Measurements from ENCODE around the gene ZAR1.

ZAR1 gene

DNA sequence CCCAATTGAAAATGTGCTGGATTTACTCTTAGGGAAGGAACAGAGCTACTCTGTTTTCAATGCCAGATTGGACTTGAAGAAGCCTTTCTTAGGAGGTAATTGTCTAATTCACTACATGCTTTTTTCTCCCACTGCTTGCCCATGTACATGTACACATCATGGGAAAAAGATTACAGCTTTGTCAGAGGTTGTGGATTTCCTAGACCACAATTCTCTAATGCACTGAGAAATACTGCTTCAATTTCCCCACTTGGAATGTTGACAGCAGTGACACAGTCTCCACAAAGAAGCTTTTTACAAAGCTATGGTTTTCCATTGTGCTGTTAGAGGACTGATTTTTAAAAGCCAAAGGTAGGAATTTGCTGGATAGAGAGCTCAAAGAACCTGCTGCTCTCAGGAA lies 19.5 kb downstream of the ZAR1 start:
- Histone ChIP-seq H3K27me3 (ENCODE audit: control insufficient read depth, insufficient read depth, low read length) (no peaks in the 10 kb centered on the region), H3K27ac (ENCODE audit: low read depth, low read length) (no peak overlapping the region), H3K4me3 (ENCODE audit: low read depth, low read length) (no peak overlapping the region), H3K9ac (ENCODE audit: low read depth, low read length) (no peak overlapping the region), H3K4me1 (ENCODE audit: control insufficient read depth, insufficient read depth, low read length) (peaks cover under 1% of the 10 kb centered on the region; the same call in 1 of the 2 replicates), H3K36me3 (ENCODE audit: control insufficient read depth, insufficient read depth, low read length) (peaks cover 89% of the 10 kb centered on the region), H3K9me3 (ENCODE audit: control insufficient read depth, insufficient read depth, low read length) (no peaks in the 10 kb centered on the region)

DNA sequence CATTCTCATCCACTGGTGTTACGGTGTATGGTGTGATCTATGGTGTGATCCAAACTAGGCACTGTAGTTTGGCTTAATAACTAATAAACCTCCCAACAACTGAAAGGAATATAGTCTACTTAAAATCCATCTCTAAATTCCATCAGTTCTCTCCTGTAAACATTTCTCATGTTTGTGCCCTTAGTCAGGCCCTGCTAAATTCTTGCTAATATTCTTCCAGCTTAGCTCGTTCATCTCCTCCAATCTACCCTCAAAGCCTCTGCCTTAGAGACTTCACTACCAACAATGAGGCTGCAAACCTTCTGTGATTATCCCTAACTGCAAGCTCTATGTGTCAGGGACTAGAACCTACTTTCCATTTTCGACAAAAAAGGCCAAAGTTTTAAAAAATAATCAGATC lies 28.1 kb downstream of the ZAR1 start:
- Histone ChIP-seq H3K9me3 (ENCODE audit: control insufficient read depth, insufficient read depth, low read length) (no peaks in the 10 kb centered on the region), H3K4me1 (ENCODE audit: control insufficient read depth, insufficient read depth, low read length) (no peaks in the 10 kb centered on the region), H3K4me3 (ENCODE audit: low read depth, low read length) (no peak overlapping the region), H3K36me3 (ENCODE audit: control insufficient read depth, insufficient read depth, low read length) (peaks cover 78% of the 10 kb centered on the region), H3K27ac (ENCODE audit: low read depth, low read length) (no peak overlapping the region), H3K27me3 (ENCODE audit: control insufficient read depth, insufficient read depth, low read length) (no peaks in the 10 kb centered on the region), H3K9ac (ENCODE audit: low read depth, low read length) (no peak overlapping the region)

DNA sequence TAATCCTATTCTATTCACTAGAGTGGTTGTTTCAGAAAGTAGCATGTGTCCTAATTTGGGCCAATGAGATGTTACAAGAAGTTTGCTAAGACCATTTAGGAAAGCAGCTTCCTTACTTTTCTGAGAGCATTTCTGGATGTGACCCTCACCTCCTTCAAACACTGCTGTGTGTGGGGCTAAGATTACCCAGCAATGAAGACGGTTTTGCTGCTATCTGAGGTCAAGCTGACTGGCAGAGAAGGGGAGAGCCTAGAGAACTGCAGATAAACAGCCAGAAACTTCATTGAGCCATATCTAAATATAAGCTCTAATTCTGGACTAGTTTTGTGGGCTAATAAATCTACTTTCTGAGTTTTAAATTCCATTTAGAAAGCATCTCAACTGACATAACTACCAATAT lies 36.4 kb downstream of the ZAR1 start:
- Histone ChIP-seq H3K4me1 (ENCODE audit: control insufficient read depth, insufficient read depth, low read length) (no peaks in the 10 kb centered on the region), H3K27ac (ENCODE audit: low read depth, low read length) (no peak overlapping the region), H3K9me3 (ENCODE audit: control insufficient read depth, insufficient read depth, low read length) (no peaks in the 10 kb centered on the region), H3K27me3 (ENCODE audit: control insufficient read depth, insufficient read depth, low read length) (no peaks in the 10 kb centered on the region), H3K36me3 (ENCODE audit: control insufficient read depth, insufficient read depth, low read length) (peaks cover 85% of the 10 kb centered on the region), H3K4me3 (ENCODE audit: low read depth, low read length) (no peak overlapping the region), H3K9ac (ENCODE audit: low read depth, low read length) (no peak overlapping the region)

DNA sequence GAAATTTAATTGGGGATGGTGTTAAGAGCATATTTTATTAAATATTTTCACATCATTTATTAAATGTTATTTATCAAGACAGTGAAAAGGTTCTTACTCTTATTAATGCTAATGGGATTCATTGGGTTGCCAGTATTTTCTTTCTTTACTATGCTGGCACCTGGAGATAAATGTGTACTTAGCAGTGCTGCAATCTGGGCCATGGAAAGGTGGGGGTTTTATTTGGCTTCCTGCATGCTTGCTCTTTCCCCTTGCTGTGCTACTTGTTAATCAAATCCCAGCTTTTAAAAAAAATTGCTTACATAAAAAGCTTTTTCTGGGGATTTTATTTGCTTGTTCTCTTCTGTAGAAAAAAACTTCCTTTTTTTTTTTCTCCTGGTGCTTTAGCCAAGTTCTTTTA lies 48.3 kb downstream of the ZAR1 start:
- H3K36me3 ChIP-seq (ENCODE audit: control insufficient read depth, insufficient read depth, low read length): peaks cover 67% of the 10 kb centered on the region
- H3K4me1 ChIP-seq (ENCODE audit: control insufficient read depth, insufficient read depth, low read length): peaks cover 5% of the 10 kb centered on the region; the same call in 1 of the 2 replicates
- H3K27me3 ChIP-seq (ENCODE audit: control insufficient read depth, insufficient read depth, low read length): no peaks in the 10 kb centered on the region
- no peak overlapping the region for H3K9ac ChIP-seq (ENCODE audit: low read depth, low read length)
- no peak overlapping the region for H3K4me3 ChIP-seq (ENCODE audit: low read depth, low read length)
- H3K27ac ChIP-seq (ENCODE audit: low read depth, low read length): no peak overlapping the region
- no peaks in the 10 kb centered on the region for H3K9me3 ChIP-seq (ENCODE audit: control insufficient read depth, insufficient read depth, low read length)

DNA sequence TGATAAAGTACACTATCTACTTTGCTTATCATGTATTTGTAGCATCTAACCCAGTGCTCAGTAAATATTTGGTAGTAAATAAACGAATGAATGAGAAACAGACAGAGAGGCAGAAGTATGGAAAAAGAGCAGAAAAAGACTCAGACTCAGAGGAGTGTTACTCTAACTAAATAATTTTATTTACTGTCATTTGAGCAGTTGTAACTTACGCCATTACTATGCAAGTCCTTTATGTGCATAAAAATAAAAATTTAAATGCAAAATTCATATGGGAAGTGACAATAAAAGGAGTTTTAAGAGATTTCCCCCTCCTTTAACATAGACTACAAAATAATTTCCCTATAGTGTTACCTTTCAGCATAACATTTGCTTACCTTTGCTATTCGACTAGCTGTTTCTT lies 49.5 kb downstream of the ZAR1 start:
- Histone ChIP-seq H3K27ac (ENCODE audit: low read depth, low read length) (peak overlapping the region; percentile 0), H3K9me3 (ENCODE audit: control insufficient read depth, insufficient read depth, low read length) (no peaks in the 10 kb centered on the region), H3K4me1 (ENCODE audit: control insufficient read depth, insufficient read depth, low read length) (peaks cover 5% of the 10 kb centered on the region; the same call in 1 of the 2 replicates), H3K27me3 (ENCODE audit: control insufficient read depth, insufficient read depth, low read length) (no peaks in the 10 kb centered on the region), H3K4me3 (ENCODE audit: low read depth, low read length) (no peak overlapping the region), H3K36me3 (ENCODE audit: control insufficient read depth, insufficient read depth, low read length) (peaks cover 70% of the 10 kb centered on the region), H3K9ac (ENCODE audit: low read depth, low read length) (no peak overlapping the region)

DNA sequence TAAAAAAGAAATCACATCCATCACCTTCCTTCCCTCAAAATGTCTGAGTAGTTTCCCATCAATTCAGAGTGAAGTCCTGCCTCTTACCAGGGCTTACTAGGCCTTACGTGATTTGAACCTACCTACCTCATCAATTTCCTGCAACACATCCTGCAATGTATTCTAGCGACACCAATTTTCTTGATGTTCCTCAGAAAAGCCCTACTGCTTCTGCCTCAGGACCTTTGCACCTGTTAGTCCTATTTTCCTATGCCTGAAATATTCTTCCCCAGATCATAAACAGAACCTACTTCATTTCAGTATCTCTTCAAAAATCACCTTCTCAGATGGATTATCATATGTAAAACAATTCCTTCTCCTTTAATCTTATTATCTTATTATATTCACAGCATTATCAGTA lies 52.8 kb downstream of the ZAR1 start:
- no peak overlapping the region for H3K4me3 ChIP-seq (ENCODE audit: low read depth, low read length)
- no peak overlapping the region for H3K27ac ChIP-seq (ENCODE audit: low read depth, low read length)
- H3K9ac ChIP-seq (ENCODE audit: low read depth, low read length): no peak overlapping the region
- H3K9me3 ChIP-seq (ENCODE audit: control insufficient read depth, insufficient read depth, low read length): no peaks in the 10 kb centered on the region
- peaks cover 5% of the 10 kb centered on the region; the same call in 1 of the 2 replicates for H3K4me1 ChIP-seq (ENCODE audit: control insufficient read depth, insufficient read depth, low read length)
- H3K27me3 ChIP-seq (ENCODE audit: control insufficient read depth, insufficient read depth, low read length): no peaks in the 10 kb centered on the region
- H3K36me3 ChIP-seq (ENCODE audit: control insufficient read depth, insufficient read depth, low read length): peaks cover 79% of the 10 kb centered on the region

DNA sequence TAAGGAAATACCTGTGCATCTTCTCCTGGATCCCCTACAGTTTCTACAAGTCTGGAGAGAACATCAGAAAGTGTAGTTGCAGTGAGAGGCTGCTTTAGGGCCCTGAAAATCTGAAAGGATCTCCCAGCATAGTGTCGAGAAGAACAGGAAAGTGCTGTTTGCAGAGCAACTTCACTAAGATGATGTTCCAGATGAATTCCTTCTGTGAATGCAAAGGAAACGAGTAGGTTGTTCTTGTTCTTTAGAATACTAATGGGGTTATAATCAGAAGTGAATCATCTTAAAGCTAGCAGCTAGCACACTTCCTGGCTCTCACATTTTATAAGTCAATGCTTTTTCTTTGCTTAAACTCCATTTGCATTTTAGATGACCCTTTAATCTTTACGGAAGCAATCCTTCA lies 53.7 kb downstream of the ZAR1 start:
- H3K9me3 ChIP-seq (ENCODE audit: control insufficient read depth, insufficient read depth, low read length): no peaks in the 10 kb centered on the region
- no peaks in the 10 kb centered on the region for H3K27me3 ChIP-seq (ENCODE audit: control insufficient read depth, insufficient read depth, low read length)
- peaks cover 5% of the 10 kb centered on the region; the same call in 1 of the 2 replicates for H3K4me1 ChIP-seq (ENCODE audit: control insufficient read depth, insufficient read depth, low read length)
- H3K27ac ChIP-seq (ENCODE audit: low read depth, low read length): no peak overlapping the region
- peaks cover 88% of the 10 kb centered on the region for H3K36me3 ChIP-seq (ENCODE audit: control insufficient read depth, insufficient read depth, low read length)
- no peak overlapping the region for H3K9ac ChIP-seq (ENCODE audit: low read depth, low read length)
- H3K4me3 ChIP-seq (ENCODE audit: low read depth, low read length): no peak overlapping the region

All from HUES48 (cell line).